Measurements from ENCODE around the gene HORMAD2.
"Not testable (repeated sequence)": the region's sequence is repeated elsewhere in the genome, so short reads cannot be mapped to it uniquely, and the experiment has no call there.

HORMAD2 gene

DNA sequence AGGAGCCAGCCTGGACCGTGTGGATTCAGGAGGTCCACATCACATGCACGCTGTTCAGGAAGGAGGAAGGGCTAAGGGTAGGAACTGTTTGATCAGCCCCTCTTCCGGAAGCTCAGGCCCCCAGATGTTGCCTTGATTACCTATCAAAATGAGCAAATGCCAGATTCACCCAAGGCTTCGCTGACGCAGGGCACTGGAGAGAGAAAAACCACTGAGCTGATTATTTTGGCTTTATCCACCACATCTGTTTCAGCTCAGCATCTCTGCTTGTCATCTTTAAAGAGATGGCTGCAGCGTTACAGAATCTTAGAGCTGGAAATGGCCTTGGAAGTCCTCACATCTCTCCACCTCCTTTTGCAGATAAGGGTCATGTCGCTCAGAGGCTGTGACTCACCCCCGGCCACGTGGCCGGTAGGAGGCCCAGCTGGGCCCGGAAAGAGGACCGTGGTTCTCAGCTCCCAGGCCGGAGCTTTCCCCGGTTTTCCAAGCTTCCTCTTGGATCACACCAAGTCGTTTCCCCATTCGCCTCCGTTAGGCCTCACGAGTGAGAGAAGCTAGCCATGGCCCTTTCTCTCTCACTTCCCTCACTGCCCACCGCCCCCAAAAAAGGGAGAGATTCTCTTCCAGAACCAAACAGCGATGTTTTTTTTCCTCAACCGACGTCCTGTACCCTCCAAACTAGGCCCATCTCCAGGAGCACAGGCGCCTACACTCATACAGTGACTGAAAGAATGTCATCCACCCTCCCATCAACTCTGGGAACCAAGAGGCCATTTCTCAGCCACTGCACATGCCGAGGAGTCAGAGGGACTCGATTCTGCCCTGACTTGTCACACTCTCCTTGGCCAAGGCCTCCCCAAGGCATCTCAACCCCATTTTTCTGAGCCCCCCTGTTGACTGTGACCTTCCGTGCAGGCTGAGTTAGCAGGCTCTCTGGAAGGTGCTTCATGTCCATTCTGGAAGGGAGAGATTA is 128.7 kb downstream of the HORMAD2 start:
- DNase-seq (ENCODE audit: low read depth in 3 of 3), result no peak

DNA sequence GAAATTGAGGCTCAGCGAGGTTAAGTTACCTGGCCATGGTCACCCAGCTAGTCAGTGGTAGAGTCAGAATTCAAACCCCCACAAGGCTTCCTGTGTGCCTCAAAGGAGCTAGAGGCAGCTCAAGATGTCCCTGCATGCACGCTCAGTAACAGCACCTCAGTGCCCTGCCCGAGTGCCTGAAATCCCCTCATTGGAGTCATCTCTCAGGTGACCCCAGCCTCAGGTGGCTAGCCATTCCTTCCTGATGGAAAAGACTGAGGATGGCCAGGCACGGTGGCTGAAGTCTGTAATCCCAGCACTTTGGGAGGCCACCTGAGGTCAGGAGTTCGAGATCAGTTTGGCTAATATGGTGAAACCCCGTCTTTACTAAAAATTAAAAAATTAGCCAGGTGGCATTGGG is 129.4 kb downstream of the HORMAD2 start:
- no peak for DNase-seq (ENCODE audit: low read depth in 3 of 3)

DNA sequence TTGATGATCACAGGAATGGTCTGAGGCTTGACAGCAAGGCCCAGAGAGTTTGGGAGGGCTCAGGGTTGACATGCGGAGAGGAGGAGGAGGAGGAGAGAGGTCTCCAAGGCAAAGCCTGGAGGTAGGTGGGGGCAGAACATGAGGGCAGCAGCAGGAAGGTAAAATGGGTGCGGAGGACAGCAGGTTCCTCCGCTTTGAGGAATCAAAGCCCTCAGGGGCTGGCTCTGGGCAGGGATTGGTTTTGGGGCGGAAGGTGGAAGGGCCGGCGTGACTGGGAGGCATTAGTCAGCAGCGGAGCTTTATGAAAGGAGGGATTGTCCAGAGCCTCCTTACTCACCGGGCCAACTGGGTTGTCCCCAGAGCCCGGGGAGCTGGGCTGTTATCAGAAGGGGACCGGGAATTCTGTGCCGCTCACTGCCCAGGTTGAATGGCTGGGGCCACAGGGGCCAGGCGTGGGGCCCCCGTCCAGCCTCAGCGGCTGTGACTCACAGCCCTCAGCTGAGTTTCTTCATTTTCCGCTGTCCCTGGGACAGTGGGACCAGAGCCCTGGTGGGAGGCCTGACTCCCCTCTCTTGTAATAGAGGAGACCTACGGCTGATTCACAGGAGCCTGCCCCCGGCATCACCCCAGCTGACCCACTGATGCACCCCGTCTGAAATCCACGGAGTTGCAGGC is 130.1 kb downstream of the HORMAD2 start:
- no peak for DNase-seq (ENCODE audit: low read depth in 3 of 3)

DNA sequence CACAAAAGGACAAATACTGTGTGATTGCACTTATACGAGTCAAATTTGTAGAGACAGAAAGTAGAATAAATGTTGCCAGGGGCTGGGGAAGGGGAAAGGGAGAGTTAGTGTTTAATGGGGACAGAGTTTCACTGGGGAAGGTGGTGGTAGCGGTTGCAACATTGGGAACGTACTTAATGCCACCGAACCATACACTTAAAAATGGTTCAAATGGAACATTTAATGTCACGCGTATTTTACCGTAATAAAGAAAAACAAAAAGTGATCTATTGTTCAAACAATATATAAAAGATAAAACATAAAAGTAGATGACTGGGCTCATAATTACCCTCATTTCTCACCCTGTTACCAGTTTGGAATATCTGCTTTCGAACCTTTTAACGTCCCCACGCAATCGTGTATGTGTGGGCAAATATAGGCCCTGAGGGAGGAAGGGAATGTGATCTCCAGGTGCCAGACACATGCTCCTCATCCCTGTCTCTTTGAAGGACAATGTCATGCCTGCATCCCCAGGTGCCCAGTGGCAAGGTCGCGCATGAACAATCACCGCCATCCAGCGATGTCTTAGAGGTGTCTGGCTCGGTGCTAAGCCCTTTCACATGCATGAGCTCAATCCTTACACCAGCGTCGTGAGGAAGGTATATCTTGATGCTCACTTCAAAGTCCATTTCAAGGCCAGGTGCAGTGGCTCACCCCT is 131.0 kb downstream of the HORMAD2 start:
- no peak for DNase-seq (ENCODE audit: low read depth in 3 of 3)

DNA sequence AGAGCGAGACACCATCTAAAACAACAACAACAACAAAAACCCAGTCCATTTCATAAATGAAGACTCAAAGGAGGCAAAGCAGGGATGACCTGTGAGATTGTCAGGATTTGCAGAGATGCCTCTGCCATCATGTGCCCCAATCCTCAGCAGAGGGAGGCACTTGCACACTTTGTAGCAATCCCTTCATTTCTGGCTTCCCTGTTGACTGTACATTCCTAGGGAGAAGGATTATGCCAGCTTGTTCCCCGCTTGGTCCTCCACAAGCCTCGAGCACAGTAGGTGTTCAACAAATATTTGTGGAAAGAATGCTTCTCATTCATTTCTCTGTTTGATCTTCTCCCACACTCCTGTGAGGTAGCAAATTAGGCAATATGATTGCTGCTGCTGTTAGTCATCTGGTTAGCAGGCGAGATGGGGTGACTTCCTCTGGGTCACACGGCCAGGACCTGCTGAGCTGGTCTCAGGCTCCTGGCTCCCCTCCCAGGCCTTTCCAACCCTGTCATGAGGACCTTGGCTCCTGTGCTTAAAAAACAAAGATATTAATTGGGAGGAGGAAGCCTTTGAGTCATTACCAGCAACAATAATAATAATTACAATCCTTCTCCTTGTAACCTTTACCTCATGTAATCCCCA is 132.2 kb downstream of the HORMAD2 start:
- DNase-seq (ENCODE audit: low read depth in 3 of 3), result no peak

DNA sequence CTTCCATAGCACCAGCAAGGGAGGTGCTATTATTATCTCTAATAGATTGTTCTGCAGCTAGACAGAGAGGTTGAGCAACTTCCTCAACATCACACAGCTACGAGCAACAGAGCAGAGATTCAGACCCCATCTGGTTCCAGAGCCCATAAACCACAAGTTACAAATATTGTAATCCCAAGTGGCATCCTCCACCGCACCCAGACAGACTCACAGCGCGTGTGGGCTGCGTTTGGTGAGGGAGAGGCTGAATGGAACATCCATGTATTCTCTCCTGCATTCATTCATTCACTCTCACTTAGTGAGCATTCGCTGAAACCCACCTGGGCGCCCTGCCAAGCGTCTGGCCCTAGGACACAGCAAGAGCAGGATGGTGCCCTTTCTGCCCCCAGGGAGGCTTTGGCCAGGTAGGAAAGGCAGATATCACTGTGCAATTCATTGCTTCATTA is 132.8 kb downstream of the HORMAD2 start:
- no peak for DNase-seq (ENCODE audit: low read depth in 3 of 3)

DNA sequence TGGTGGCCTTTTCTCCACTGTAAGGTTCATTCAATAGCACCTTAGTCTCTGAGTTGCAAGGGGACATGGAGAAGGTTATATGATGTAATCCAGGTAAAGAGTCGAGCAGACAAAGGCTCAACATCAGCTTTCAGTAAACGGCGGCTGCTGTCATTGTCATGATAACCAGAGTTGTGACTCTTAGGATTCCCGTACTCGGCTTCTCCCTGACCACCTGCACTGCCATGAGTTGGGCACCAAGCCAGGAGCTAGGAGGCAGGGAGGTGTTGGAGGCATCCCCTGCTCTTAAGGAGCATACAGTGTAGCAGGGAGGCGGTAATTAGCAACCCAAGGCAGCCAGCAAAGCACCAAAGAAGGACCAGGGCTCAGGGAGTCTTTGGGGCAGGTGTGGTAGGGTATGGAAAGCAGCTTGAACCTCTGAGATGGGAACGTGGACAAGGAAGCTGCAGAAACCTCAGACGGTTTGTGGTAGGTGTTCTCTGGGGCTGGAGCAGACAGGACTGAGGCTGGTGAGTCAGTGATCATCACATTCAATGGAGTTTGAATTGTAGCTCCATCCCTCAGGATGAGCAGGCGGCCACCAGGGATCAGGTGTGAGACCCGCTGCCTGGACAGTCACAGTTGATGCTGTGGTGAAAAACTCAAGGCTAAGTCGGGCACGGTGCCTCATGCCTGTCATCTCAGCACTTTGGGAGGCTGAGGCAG is 134.6 kb downstream of the HORMAD2 start:
- no peak for DNase-seq (ENCODE audit: low read depth in 3 of 3)

DNA sequence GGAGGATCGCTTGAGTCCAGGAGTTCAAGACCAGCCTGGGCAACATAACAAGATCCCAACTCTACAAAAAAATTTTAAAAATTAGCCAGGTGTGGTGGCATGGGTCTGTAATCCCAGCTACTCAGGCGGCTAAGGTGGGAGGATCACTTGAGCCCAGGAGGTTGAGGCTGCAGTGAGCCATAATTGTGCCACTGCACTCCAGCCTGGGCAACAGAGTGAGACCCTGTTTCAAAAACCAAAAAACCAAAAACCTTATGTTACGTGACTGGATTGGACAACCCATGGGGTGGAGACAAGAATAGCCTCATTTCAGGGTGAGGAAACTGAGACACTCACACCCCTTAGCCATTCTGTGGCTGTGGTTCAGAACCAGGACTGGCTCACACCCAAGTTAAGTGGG is 136.0 kb downstream of the HORMAD2 start:
- not testable (repeated sequence) for DNase-seq (ENCODE audit: low read depth in 3 of 3)

DNA sequence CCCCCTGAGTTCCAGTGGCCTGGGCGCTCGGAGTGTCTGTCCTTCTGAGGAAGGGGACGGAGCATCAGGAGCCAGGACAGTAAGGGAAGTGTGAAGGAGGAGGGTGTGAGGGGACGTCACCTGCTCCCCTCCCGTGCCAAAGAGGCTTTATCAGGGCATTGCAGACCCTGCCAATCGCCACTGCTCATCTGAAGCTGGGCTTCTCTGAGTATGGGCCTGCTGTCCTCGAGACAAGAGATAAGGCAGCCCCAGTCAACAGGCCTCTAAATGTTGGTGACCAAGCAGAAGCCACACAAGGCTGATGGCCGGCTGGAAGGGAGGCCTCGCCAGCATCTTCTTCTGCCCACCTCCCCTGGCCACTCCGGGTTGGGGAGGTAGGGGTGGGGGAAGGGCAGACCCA is 136.4 kb downstream of the HORMAD2 start:
- DNase-seq (ENCODE audit: low read depth in 3 of 3), result no peak

DNA sequence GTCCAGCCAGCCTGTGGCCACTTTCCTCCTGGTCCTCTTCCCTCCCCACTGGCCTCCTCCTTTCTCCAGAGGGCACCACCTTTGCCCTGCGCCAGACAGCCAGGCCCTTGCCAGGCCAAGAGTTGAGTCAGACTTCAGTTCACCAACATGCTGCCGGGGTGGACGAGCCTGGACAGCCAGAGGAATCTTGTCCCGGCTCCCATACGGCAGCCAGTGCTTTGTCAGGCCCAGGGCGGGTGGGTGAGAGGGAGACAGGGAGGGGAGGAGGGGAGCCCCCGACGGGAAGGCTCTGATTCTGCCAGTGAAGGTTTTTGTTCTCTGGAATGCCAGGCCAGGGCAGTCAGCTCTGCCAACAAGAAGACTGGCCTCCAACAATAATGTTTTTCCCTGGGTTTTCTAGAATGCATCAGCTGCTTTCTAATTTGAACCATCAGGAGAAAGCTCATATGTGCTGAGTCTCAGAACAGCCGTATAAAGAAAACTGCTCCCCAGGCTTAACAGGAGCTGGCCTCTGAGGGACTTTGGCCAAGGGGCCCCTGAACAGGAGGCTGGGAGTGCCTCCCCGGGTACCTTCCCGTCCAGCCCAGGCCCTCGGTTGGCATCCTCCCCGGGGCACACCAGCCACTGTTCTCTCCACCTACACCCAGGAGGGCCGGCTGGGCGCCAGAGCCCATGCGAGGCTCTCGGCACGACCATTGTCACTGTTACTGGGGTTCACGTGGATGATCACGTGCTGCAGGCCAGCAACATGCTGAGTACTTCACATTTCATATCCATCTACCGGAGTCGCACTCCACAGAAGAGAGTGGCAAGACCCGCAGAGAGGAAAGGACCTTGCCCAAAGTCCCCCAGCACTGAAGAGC is 137.7 kb downstream of the HORMAD2 start:
- DNase-seq (ENCODE audit: low read depth in 3 of 3), result no peak

DNA sequence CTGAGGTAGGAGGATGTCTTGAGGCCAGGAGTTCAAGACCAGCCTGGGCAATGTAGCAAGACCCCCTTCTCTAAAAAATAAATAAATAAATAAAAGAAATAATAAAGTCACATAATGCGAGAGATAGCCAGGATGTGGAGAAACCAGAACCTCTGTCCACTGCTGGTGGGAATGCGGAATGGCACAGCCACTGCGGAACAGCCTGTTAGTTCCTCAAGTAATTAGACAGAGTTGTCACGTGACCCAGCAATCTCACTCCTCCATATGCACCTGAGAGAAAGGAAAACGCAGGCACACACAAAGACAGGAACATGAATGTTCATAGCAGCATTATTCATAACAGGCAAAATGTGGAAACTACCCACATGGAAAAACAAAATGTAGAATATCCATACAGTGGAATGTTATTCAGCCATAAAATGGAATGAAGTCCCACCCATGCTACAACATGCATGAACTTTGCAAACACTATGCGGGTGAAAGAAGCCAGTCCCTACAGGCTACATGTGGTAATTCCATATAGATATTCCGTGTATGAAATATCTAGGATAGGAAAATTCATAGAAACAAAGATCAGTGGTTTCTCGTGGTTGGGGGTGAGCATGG is 138.9 kb downstream of the HORMAD2 start:
- DNase-seq (ENCODE audit: low read depth in 3 of 3), result no peak

DNA sequence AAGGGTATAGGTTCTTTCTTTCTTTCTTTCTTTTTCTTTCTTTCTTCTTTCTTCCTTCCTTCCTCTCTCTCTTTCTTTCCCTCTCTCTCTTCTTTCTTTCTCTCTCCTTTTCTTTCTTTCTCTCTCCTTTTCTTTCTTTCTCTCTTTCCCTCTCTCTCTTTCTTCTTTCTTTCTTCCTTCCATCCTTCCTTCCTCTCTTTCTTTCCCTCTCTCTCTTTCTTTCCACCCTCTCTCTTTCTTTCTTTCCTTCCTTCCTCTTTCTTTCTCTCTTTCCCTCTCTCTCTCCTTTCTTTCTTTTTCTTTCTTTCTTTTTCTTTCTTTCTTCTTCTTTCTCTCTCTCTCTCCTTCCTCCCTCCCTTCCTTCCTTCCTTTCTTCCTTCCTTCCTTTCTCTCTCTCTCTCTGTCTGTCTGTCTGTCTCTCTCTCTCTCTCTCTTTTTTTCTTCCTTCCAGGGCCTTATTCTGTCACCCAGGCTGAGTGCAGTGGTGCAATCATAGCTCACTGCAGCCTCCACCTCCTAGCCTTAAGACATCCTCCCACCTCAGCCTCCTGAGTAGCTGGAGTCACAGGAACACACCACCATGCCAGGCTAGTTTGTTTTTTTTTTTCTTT is 139.5 kb downstream of the HORMAD2 start:
- DNase-seq (ENCODE audit: low read depth in 3 of 3), result no peak

DNA sequence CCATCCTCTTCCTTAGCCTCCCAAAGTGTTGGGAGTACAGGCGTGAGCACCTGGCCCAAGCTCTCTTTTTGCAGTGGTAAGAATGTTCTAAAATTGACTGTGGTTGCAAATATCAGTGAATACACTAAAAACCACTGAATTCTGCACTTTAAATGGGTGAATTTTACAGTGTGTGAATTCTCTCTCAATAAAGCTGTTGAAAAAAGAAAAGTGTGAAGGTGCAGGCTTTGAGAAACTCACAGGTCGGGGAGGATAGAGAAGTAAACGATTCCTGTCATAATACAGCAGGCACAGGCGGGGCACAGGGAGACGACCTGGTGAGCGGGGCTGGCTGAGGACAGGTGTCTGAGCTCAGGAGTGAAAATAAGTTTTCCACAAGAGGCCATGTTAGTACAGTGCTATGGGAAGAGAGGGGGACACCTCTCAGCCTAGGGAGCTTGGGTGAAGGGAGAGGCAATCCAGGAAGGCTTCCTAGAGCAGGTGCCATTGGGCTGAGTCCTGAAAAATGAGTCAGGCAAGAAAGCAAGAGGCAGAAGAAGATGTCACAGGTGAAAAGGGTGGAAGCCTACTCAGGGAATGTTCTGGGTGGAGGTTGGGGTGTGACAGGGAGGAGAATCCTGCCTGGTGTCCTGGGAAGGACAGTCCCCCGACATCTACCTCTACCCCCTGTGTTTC is 140.2 kb downstream of the HORMAD2 start:
- DNase-seq (ENCODE audit: low read depth in 3 of 3), result no peak

DNA sequence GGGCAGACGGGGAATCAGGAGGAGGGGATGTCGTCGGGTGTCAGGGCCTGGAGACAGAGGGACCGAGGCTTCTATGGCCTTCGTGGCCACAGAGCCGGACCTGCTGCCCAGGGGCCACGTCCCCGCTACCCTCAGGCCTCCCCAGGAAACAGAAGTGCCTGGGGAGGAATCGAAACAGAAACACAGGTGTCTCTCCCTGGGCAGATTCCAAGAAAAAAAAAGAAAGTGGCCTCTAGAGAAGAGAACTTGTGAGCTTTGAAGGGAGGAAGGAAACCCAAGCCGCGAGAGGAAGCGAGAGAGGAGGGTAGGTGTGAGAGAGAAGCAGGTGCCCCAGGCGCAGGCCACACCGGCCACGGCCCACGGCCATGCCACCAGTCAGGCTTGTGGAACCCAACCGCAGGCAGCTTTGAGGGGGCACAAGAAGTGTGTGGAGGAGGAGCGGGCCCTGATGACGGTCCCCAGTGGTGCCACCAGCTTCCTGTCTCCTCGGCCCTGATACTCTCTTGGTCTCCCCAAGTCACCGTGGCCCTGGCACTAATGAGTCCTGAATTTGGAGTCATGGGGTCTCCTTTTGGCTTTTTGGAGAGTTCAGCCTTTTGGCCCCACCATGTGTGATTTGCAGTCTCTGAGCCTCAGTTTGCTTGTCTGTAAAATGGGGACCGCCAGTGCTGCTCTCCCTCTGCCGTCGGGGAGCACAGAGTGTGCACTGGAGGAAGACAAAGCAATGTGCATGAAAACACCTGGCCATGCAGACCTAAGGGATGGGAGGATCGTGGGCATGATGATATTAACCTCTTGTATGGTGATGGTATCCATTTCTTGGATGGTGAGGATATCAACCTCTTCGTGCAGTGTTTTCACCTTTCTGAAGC is 141.1 kb downstream of the HORMAD2 start:
- no peak for DNase-seq (ENCODE audit: low read depth in 3 of 3)

DNA sequence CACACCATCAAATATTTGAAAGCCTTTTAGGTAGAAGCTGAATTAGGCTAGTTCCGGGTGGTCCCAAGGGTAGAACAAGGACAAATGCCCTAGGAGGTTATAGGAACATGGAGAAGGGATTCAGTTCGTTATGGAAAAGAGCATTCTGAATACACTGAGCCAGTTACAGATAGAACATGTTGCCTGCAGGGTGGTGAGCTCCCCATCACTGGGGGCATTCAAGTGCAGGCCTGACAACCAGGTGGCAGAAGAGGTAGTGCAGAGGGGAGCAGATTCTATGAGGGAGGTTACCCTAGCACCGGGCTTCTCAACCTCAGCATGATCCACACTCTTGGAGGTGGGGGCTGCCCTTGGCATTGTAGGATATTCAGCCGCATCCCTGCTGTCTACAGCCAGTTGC is 142.1 kb downstream of the HORMAD2 start:
- no peak for DNase-seq (ENCODE audit: low read depth in 3 of 3)

DNA sequence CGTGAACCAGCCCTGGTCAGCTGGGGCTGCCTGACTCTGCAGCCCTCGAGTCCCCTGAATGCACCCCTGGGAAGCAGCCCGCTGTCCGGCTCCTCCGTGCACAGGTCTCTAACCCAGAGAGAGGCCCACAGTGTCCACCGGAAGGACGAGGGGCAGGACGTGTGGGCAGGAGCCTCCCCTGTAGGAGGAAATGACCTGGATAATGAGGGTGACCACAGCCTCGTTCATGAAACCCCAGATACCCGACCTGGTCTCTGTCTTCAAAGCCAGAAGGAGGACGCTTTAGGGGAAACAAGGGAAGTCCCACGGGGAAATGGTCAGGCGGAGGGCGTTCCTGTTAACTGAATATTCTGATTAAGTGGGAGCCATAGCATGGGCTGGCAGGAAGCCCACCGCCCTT is 143.0 kb downstream of the HORMAD2 start:
- no peak for DNase-seq (ENCODE audit: low read depth in 3 of 3)

DNA sequence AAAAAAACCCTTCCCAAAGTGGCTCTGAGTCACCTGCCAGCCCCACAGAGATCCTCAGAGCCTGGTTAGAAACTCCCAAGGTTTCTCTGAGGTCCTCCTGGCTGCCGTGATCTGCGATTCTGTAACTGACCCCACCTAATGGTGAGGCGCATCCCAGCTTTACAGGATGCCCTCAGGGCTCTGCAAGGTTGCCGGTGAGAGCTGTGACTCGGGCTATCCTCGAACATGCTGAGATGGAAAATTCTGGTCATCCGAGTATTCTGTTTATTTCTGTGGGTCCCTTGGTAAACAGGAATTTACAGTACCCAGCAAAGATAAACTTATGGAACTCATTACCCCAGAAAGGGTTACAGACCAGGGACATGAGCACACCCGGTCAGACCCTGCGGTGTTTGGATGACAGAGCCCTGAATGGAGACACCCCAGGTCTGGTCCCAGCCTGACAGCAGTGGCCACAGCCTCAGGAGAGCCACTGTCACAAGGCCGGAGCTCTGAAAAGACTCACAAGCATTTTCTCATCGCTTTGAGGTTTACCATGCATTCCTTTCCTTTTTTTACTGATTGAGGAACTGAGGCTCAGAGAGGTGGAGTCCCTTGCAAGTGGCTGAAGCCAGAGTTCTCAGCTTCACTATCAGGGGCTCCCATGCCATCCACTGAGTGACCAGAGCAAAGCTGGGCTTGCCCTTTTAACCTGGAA is 144.0 kb downstream of the HORMAD2 start:
- DNase-seq (ENCODE audit: low read depth in 3 of 3), result no peak
